Peyer's patch (tissue), 4 donors: ENCODE data around the gene LRSAM1. TPM values are rescaled to one million over a fixed set of nuclear protein-coding genes. Genes with fewer than 3 reads are reported as not detected.

ENCODE experiments used
- DNase-seq, 3 donors: peaks; one replicate each; pipeline ENCODE4 v3.0.0-alpha.2; 2017 to 2019
- H3K27ac ChIP-seq, 4 donors: fragments of 200-600 bp; sonication (generic); one replicate each; pipeline ENCODE4 v1.5.1; 2016 to 2019
- H3K27me3 ChIP-seq, 2 donors: fragments of 200-600 bp; sonication (generic); one replicate each; pipeline ENCODE4 v1.5.1; 2019
- H3K36me3 ChIP-seq, 3 donors: fragments of 200-600 bp; sonication (generic); one replicate each; pipeline ENCODE4 v1.5.1; 2016 to 2019
- H3K4me1 ChIP-seq, 4 donors: fragments of 200-600 bp; sonication (generic); one replicate each; pipeline ENCODE4 v1.5.1; 2016 to 2019
- H3K4me3 ChIP-seq, 4 donors: fragments of 200-600 bp; sonication (generic); 1 replicate in 3 of 4; 2 replicates in 1 of 4; pipeline ENCODE4 v1.5.1; 2016 to 2019; ENCODE audit warnings: mild to moderate bottlenecking in 1 of 4
- H3K9me3 ChIP-seq, 4 donors: fragments of 200-600 bp; sonication (generic); one replicate each; pipeline ENCODE4 v1.5.1; 2016 to 2019; ENCODE audit warnings: mild to moderate bottlenecking in 1 of 4
- CTCF ChIP-seq, 6 experiments: fragments of 450-650 bp in 4 of 6; fragments of 200-600 bp in 2 of 6; sonication (generic) in 1 of 6; IDR thresholded peaks; one replicate each; pipeline ENCODE4 v1.5.1; 2017 to 2019; ENCODE audit warnings: antibody characterized with exemption in 6 of 6, mild to moderate bottlenecking in 3 of 6, moderate library complexity in 1 of 6
- POLR2A ChIP-seq, 2 donors: fragments of 450-650 bp; IDR thresholded peaks; one replicate each; pipeline ENCODE4 v1.5.1; 2017; ENCODE audit warnings: antibody characterized with exemption in 2 of 2, mild to moderate bottlenecking in 2 of 2, moderate library complexity in 2 of 2
- total RNA-seq, 4 donors: library from RNA; depleted of rRNA; stranded (reverse); fragments of >200 nt; gene quantifications; one replicate each; pipeline ENCODE4 v1.1.0, GENCODE V29; 2016

The LRSAM1 gene
- total RNA-seq, 4 donors from 2014 or later: 19.3 to 59.4 (median 35.3) TPM

DNA sequence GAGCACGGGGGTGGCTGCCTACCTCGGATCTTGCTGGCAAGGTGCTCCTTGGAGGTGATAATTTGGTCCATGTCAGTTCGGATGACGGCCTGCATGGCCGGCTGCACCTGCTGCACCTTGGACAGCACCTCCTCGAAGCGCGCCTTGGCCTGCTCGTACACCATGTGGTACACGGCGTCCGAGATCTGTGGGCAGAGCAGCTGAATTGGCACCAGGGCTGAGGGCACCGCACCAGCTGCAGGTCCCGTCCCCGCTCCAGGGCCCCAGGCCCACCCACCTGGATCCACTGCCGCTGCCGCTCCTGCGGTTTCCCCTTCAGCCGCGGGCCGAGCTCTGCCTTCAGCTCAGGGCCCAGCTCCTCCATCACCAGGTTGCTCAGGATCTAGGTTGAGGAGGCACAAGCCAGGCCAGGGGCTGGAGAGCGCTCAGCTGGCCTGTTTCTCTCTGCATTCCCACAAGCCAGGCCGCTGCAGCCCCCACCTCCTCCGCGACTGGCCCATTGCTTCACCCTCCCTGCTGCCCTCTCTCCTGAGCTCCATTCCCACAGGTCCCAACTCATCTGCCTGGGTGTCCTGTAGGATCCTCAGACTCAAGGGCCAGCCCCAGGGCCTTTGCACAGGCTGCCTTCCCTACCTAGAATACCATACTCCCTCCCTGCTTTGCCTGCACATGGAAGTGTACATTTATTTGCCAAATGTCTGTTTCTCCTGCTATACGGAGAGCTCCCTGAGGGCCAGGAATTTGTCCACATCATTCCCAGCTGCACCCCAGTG, 65.7 kb downstream of the LRSAM1 start:
- H3K27ac ChIP-seq: no peak overlapping the region

GRCh38 chr9:127517620-127518019, 66.3 kb downstream of the LRSAM1 start:
- no peak for DNase-seq
- H3K4me1 ChIP-seq: peaks cover 0 to 30% (median 4%) of the 10 kb centered on the region in 4 donors
- H3K4me3 ChIP-seq: no peak overlapping the region
- TF ChIP-seq CTCF (IDR thresholded peaks at IDR 0.05) (no peak), POLR2A (IDR thresholded peaks at IDR 0.05) (no peak)
- H3K27ac ChIP-seq: no peak overlapping the region
- H3K36me3 ChIP-seq: peaks cover 0 to 85% (median 0%) of the 10 kb centered on the region in 3 donors
- no peaks in the 10 kb centered on the region for H3K9me3 ChIP-seq
- no peaks in the 10 kb centered on the region for H3K27me3 ChIP-seq

More for the DNA sequence above, 65.7 kb downstream of the LRSAM1 start:
- H3K4me3 ChIP-seq: no peak overlapping the region
- H3K27me3 ChIP-seq: no peaks in the 10 kb centered on the region
- H3K9me3 ChIP-seq: no peaks in the 10 kb centered on the region
- peaks cover 0 to 80% (median 0%) of the 10 kb centered on the region in 3 donors for H3K36me3 ChIP-seq
- no peak for TF ChIP-seq CTCF (IDR thresholded peaks at IDR 0.05)
- TF ChIP-seq POLR2A (IDR thresholded peaks at IDR 0.05): no peak
- peaks cover 0 to 24% (median 1%) of the 10 kb centered on the region in 4 donors for H3K4me1 ChIP-seq
- no peak for DNase-seq

DNA sequence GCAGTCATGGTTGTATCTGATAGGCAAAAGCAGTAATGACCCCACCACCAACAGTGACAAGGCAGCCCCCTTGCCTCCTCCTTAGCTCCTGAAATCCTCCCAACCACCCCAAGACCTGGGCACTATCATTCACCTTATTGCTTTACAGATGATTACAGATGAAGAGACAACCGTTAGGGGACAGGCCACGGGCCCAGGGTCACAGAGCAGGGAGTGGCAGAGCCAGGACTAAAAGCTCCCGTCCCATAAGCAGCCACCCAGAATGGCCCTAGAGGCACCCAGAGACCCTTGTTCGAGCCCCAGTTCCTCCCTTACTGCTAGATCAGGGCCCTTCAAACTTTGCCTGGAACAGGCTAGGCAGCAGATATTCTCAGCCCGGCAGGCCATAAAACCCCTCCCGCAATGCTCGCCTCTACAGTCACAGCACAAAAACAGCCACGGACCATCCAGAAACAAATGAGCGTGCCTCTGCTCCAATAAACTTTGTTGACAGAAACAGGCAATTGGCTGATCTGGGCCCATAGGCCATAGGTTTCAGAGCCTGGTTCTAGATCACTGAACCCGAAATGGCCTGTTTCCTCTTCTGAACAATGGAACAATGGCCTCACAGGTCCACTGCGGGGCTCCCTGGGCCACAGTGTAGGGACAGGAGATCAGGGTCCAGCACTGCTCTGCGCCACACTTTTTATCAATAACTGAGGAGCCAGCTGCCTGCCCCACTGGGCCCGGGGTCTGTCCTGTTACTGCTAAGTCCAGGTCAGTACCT, 67.0 kb downstream of the LRSAM1 start:
- Histone ChIP-seq H3K36me3 (peaks cover 0 to 80% (median 0%) of the 10 kb centered on the region in 3 donors), H3K27ac (peak overlapping the region in 2 of 4 donors; percentile 25 to 52), H3K27me3 (no peaks in the 10 kb centered on the region), H3K9me3 (peaks cover 0 to under 1% (median 0%) of the 10 kb centered on the region in 4 donors), H3K4me3 (no peak overlapping the region), H3K4me1 (peaks cover 0 to 30% (median 5%) of the 10 kb centered on the region in 4 donors)
- TF ChIP-seq POLR2A (IDR thresholded peaks at IDR 0.05) (no peak), CTCF (IDR thresholded peaks at IDR 0.05) (no peak)
- DNase-seq: no peak

- peak overlapping the region in 2 of 4 donors; percentile 38 to 52 for H3K27ac ChIP-seq
- TF ChIP-seq CTCF (IDR thresholded peaks at IDR 0.05) (no peak), POLR2A (IDR thresholded peaks at IDR 0.05) (no peak)
- peaks cover 0 to 4% (median 0%) of the 10 kb centered on the region in 4 donors for H3K9me3 ChIP-seq
- DNase-seq: no peak
- peaks cover 0 to 80% (median 0%) of the 10 kb centered on the region in 3 donors for H3K36me3 ChIP-seq
- H3K27me3 ChIP-seq: no peaks in the 10 kb centered on the region
- no peak overlapping the region for H3K4me3 ChIP-seq
- peaks cover 0 to 30% (median 5%) of the 10 kb centered on the region in 4 donors for H3K4me1 ChIP-seq
Measured at GRCh38 chr9:127519301-127520166, 68.2 kb downstream of the LRSAM1 start.
